GM23338 (cell line): Measurements from ENCODE around the gene B4GALT2. TPM values are rescaled to one million over a fixed set of nuclear protein-coding genes. Genes with fewer than 3 reads are reported as not detected.

ENCODE experiments used
- ATAC-seq: fragments of 200-7000 bp; cut with Tn5 transposase; 3 replicates; pipeline ENCODE4 v1.9.1; 2020
- DNase-seq: peaks from one replicate; pipeline ENCODE4 v3.0.0-alpha.2; 2015; ENCODE audit warnings: low spot score
- H2AFZ ChIP-seq: fragments of 200-600 bp; sonication (generic); 2 replicates; pipeline ENCODE4 v1.8.0; 2016; ENCODE audit warnings: antibody characterized with exemption, mild to moderate bottlenecking, moderate library complexity
- H3F3A ChIP-seq: fragments of 200-600 bp; sonication (generic); replicated peaks from 2 replicates; pipeline ENCODE4 v1.8.0; 2017; ENCODE audit warnings: antibody characterized with exemption, mixed run types, low read depth
- H3K27ac ChIP-seq: fragments of 200-600 bp; sonication (generic); 2 replicates; pipeline ENCODE4 v1.6.1; 2016; ENCODE audit warnings: low read depth
- H3K27me3 ChIP-seq: fragments of 200-600 bp; sonication (generic); 2 replicates; pipeline ENCODE4 v1.8.0; 2016; ENCODE audit warnings: mild to moderate bottlenecking, mixed run types, moderate library complexity; ENCODE audit not compliant: insufficient read depth
- H3K36me3 ChIP-seq: fragments of 200-600 bp; sonication (generic); 2 replicates; pipeline ENCODE4 v1.8.0; 2016; ENCODE audit warnings: mild to moderate bottlenecking; ENCODE audit not compliant: insufficient read depth
- H3K4me1 ChIP-seq: fragments of 200-600 bp; sonication (generic); 2 replicates; pipeline ENCODE4 v1.8.0; 2016; ENCODE audit warnings: mild to moderate bottlenecking, moderate library complexity; ENCODE audit not compliant: insufficient read depth
- H3K4me2 ChIP-seq: fragments of 200-600 bp; sonication (generic); 2 replicates; pipeline ENCODE4 v1.7.1; 2017; ENCODE audit warnings: mixed run types
- H3K4me3 ChIP-seq: fragments of 200-600 bp; sonication (generic); 2 replicates; pipeline ENCODE4 v1.6.1; 2016; ENCODE audit warnings: mixed run types
- H3K79me2 ChIP-seq: fragments of 200-600 bp; sonication (generic); replicated peaks from 2 replicates; pipeline ENCODE4 v1.8.0; 2017; ENCODE audit warnings: mild to moderate bottlenecking; ENCODE audit not compliant: insufficient read depth
- H3K9me2 ChIP-seq: fragments of 200-600 bp; sonication (generic); 2 replicates; pipeline ENCODE4 v1.8.0; 2017; ENCODE audit not compliant: insufficient read depth
- H4K20me1 ChIP-seq: fragments of 200-600 bp; sonication (generic); replicated peaks from 2 replicates; pipeline ENCODE4 v1.8.0; 2017; ENCODE audit warnings: mild to moderate bottlenecking; ENCODE audit not compliant: insufficient read depth
- H3K27ac Mint-ChIP-seq: 2 replicates; pipeline ENCODE4 v1.8.0; 2020; ENCODE audit warnings: inconsistent platforms, mild to moderate bottlenecking, moderate library complexity, mixed read lengths
- H3K27me3 Mint-ChIP-seq: 3 replicates; pipeline ENCODE4 v1.8.0; 2022; ENCODE audit warnings: low read depth, mild to moderate bottlenecking, moderate library complexity, mixed read lengths, inconsistent platforms; ENCODE audit not compliant: insufficient read depth, poor library complexity
- H3K36me3 Mint-ChIP-seq: 3 replicates; pipeline ENCODE4 v1.8.0; 2021; ENCODE audit warnings: low read depth, mild to moderate bottlenecking, inconsistent platforms, moderate library complexity, mixed read lengths
- H3K4me1 Mint-ChIP-seq: 3 replicates; pipeline ENCODE4 v1.8.0; 2020; ENCODE audit warnings: mild to moderate bottlenecking, inconsistent platforms, mixed read lengths
- H3K4me3 Mint-ChIP-seq: 3 replicates; pipeline ENCODE4 v1.8.0; 2021; ENCODE audit warnings: moderate library complexity, mild to moderate bottlenecking, inconsistent platforms, mixed read lengths
- H3K9me3 Mint-ChIP-seq: 3 replicates; pipeline ENCODE4 v1.8.0; 2020; ENCODE audit warnings: moderate library complexity, mild to moderate bottlenecking, inconsistent platforms, mixed read lengths
- CREB1 ChIP-seq: fragments of 250-450 bp; sonication (Bioruptor Pico); IDR thresholded peaks from 2 replicates; pipeline ENCODE4 v1.5.0; 2020; ENCODE audit warnings: low read depth, mild to moderate bottlenecking, moderate library complexity
- CTCF ChIP-seq, 2 experiments: fragments of 200-600 bp in 1 of 2; sonication (generic) in 1 of 2; conservative IDR thresholded peaks; 2 replicates each; pipeline versions ENCODE4 v1.5.1 to v1.6.1; 2016 to 2017; ENCODE audit warnings: antibody characterized with exemption in 2 of 2, low read depth in 2 of 2, mild to moderate bottlenecking in 2 of 2, moderate library complexity in 1 of 2
- ETS1 ChIP-seq: IDR thresholded peaks from 2 replicates; pipeline ENCODE4 v1.6.1; 2016; ENCODE audit warnings: antibody characterized with exemption
- EZH2phosphoT487 ChIP-seq: fragments of 200-600 bp; sonication (generic); IDR thresholded peaks from one replicate; pipeline ENCODE4 v1.8.1; 2018; ENCODE audit warnings: antibody characterized with exemption; ENCODE audit not compliant: unreplicated experiment
- JUNB ChIP-seq: IDR thresholded peaks from one replicate; pipeline ENCODE4 v1.6.1; 2016; ENCODE audit warnings: antibody characterized with exemption; ENCODE audit not compliant: unreplicated experiment
- NANOG ChIP-seq: IDR thresholded peaks from 2 replicates; pipeline ENCODE4 v1.6.1; 2016; ENCODE audit warnings: antibody characterized with exemption, borderline replicate concordance
- POLR2AphosphoS5 ChIP-seq: IDR thresholded peaks from 2 replicates; pipeline ENCODE4 v1.6.1; 2016; ENCODE audit warnings: antibody characterized with exemption, low read depth
- REST ChIP-seq: IDR thresholded peaks from one replicate; pipeline ENCODE4 v1.6.1; 2018; ENCODE audit warnings: antibody characterized with exemption; ENCODE audit not compliant: unreplicated experiment
- STAT1 ChIP-seq: IDR thresholded peaks from one replicate; pipeline ENCODE4 v1.6.1; 2016; ENCODE audit warnings: antibody characterized with exemption; ENCODE audit not compliant: unreplicated experiment
- ZNF114 ChIP-seq: fragments of 250-450 bp; sonication (Bioruptor Pico); IDR thresholded peaks from 2 replicates; pipeline ENCODE4 v1.5.0; 2020; ENCODE audit warnings: mild to moderate bottlenecking, moderate library complexity
- ZNF331 ChIP-seq: fragments of 250-450 bp; sonication (Bioruptor Pico); IDR thresholded peaks from 2 replicates; pipeline ENCODE4 v1.5.0; 2020; ENCODE audit warnings: low read depth, mild to moderate bottlenecking, moderate library complexity
- ZNF462 ChIP-seq: fragments of 250-450 bp; sonication (Bioruptor Pico); IDR thresholded peaks from 2 replicates; pipeline ENCODE4 v1.5.0; 2020; ENCODE audit warnings: mild to moderate bottlenecking, moderate library complexity
- polyA plus RNA-seq: library from polyadenylated mRNA; unstranded; fragments of >200 nt; fragmentation: Nextera tagmentation; extraction: Ambion mirVana; gene quantifications from 2 replicates; pipeline ENCODE4 v1.2.1, GENCODE V29; 2016
- total RNA-seq: library from RNA; depleted of rRNA; stranded (reverse); fragments of >200 nt; shearing (Covaris generic); gene quantifications from 2 replicates; pipeline ENCODE4 v1.2.3, GENCODE V29; 2014

Gene B4GALT2
- total and polyA plus RNA-seq, 2 experiments from 2014 or later = 22.4 to 63.1 TPM

GRCh38 chr1:43958351-43959255 is 20.4 kb upstream of the B4GALT2 start:
- no peak overlapping the region for H3K27ac Mint-ChIP-seq
- H4K20me1 ChIP-seq = no peaks in the 10 kb centered on the region
- peaks cover under 1% of the 10 kb centered on the region for H3K4me1 Mint-ChIP-seq
- H3K4me3 ChIP-seq = no peak overlapping the region
- no peaks in the 10 kb centered on the region for H3K4me1 ChIP-seq
- no peak overlapping the region for H2AFZ ChIP-seq
- peaks cover 12% of the 10 kb centered on the region for H3K27me3 Mint-ChIP-seq
- H3K4me2 ChIP-seq = no peak overlapping the region
- H3K4me3 Mint-ChIP-seq = no peak overlapping the region
- H3K36me3 Mint-ChIP-seq = no peaks in the 10 kb centered on the region; the same call in 1 of the 3 replicates
- no peaks in the 10 kb centered on the region for H3K36me3 ChIP-seq
- H3K9me2 ChIP-seq = no peaks in the 10 kb centered on the region
- no peak overlapping the region for H3K27ac ChIP-seq
- TF ChIP-seq POLR2AphosphoS5 (no peak), STAT1 (no peak), ETS1 (no peak), ZNF462 (CRISPR knock-in tag) (no peak), NANOG (no peak), REST (no peak), ZNF114 (no peak), JUNB (no peak), ZNF331 (CRISPR knock-in tag) (no peak), CREB1 (no peak), CTCF (conservative IDR thresholded peaks at IDR 0.05; ENCODE audit: low read depth in 2 of 2) (no peak), EZH2phosphoT487 (no peak)
- H3K9me3 Mint-ChIP-seq = no peaks in the 10 kb centered on the region
- ATAC-seq = no peak
- H3K79me2 ChIP-seq = 0 out of 2 replicates have a peak, but pooled peaks cover under 1% of the 10 kb centered on the region
- H3K27me3 ChIP-seq = no peaks in the 10 kb centered on the region
- no peaks in the 10 kb centered on the region for H3F3A ChIP-seq
- no peak for DNase-seq
